H1 (cell line): ENCODE data around the gene TMEM92.

Experiments
- ASH2L ChIP-seq: fragments of 200-600, 300-600 bp; sonication (generic); IDR thresholded peaks from one replicate; pipeline ENCODE4 v1.7.1; 2017; ENCODE audit warnings: low read length
- CHD2 ChIP-seq: IDR thresholded peaks from 2 replicates; pipeline ENCODE4 v1.6.1; 2012; ENCODE audit warnings: low read length, improper control_type of control experiment
- GABPA ChIP-seq: IDR thresholded peaks from 2 replicates; pipeline ENCODE4 v1.6.1; 2011; ENCODE audit warnings: mild to moderate bottlenecking, low read length, moderate library complexity, borderline replicate concordance; ENCODE audit not compliant: insufficient read depth
- JUND ChIP-seq: IDR thresholded peaks from 2 replicates; pipeline ENCODE4 v1.6.1; 2011; ENCODE audit warnings: mild to moderate bottlenecking, improper control_type of control experiment, low read length
- POLR2A ChIP-seq, 2 experiments: IDR thresholded peaks; 1 replicate in 1 of 2; 2 replicates in 1 of 2; pipeline ENCODE4 v1.6.1; 2011; ENCODE audit warnings: low read depth in 2 of 2, low read length in 2 of 2, mild to moderate bottlenecking in 2 of 2; ENCODE audit errors: control extremely low read depth in 1 of 2
- RAD21 ChIP-seq, 2 experiments: IDR thresholded peaks in 1 of 2; conservative IDR thresholded peaks in 1 of 2; 2 replicates each; pipeline ENCODE4 v1.6.1; 2011; ENCODE audit warnings: low read depth in 2 of 2, low read length in 2 of 2, improper control_type of control experiment in 1 of 2, inconsistent platforms in 1 of 2, mild to moderate bottlenecking in 1 of 2, moderate library complexity in 1 of 2
- SIN3A ChIP-seq, 2 experiments: IDR thresholded peaks in 1 of 2; conservative IDR thresholded peaks in 1 of 2; 2 replicates each; pipeline ENCODE4 v1.6.1; 2011 to 2012; ENCODE audit warnings: low read length in 2 of 2, improper control_type of control experiment in 1 of 2, low read depth in 1 of 2, mild to moderate bottlenecking in 1 of 2
- TAF1 ChIP-seq: IDR thresholded peaks from 2 replicates; pipeline ENCODE4 v1.6.1; 2011; ENCODE audit warnings: mild to moderate bottlenecking, low read depth, low read length
- USF2 ChIP-seq: IDR thresholded peaks from 2 replicates; pipeline ENCODE4 v1.6.1; 2011; ENCODE audit warnings: low read length, improper control_type of control experiment
- YY1 ChIP-seq: IDR thresholded peaks from 2 replicates; pipeline ENCODE4 v1.6.1; 2011; ENCODE audit warnings: low read depth, mild to moderate bottlenecking, low read length

- TF ChIP-seq JUND (no peak), RAD21 (IDR thresholded peaks at IDR 0.05 in 1 of 2, conservative IDR thresholded peaks at IDR 0.05 in 1 of 2; ENCODE audit: low read depth in 2 of 2, low read length in 2 of 2) (no peak), TAF1 (no peak), POLR2A (IDR thresholded peaks at IDR 0.05; ENCODE audit: control extremely low read depth in 1 of 2, low read depth in 2 of 2, low read length in 2 of 2) (no peak), SIN3A (conservative IDR thresholded peaks at IDR 0.05 in 1 of 2, IDR thresholded peaks at IDR 0.05 in 1 of 2; ENCODE audit: low read depth in 1 of 2, low read length in 2 of 2) (no peak), CHD2 (no peak), YY1 (no peak), USF2 (no peak), GABPA (no peak), ASH2L (no peak)
Measured at GRCh38 chr17:50311483-50311882, 37.2 kb downstream of the TMEM92 start.
